ENCODE measurements around the gene LIM2. TPM values are rescaled to one million over a fixed set of nuclear protein-coding genes. Genes with fewer than 3 reads are reported as not detected.

Gene LIM2
- total and polyA plus RNA-seq, 5 donors = not detected

- peak in 2 of 3 donors; percentile 38 to 67 for DNase-seq
- intact Hi-C loops (cut with DNase I) = no loop called here
- peak overlapping the region; percentile 78 for H3K4me3 ChIP-seq (ENCODE audit: low read length)
- H3K9me3 ChIP-seq (ENCODE audit: control insufficient read depth, low read length) = no peaks in the 10 kb centered on the region
- peaks cover 10% of the 10 kb centered on the region for H3K4me1 ChIP-seq (ENCODE audit: control insufficient read depth, insufficient read depth, low read length)
- 16% methylated on average over 10 of the region's 10 CpGs for WGBS
- no peaks in the 10 kb centered on the region for H3K27me3 ChIP-seq (ENCODE audit: control insufficient read depth, insufficient read depth)
- peak overlapping the region; percentile 92 for H3K27ac ChIP-seq (ENCODE audit: low read length)
- no peak for ATAC-seq
These were observed 22.4 kb downstream of the LIM2 start for GRCh38 chr19:51365211-51365964.

GRCh38 chr19:51364200-51365106 is 23.3 kb downstream of the LIM2 start:
- ATAC-seq (no peak), DNase-seq (no peak)
- intact Hi-C loops (cut with DNase I) = no loop called here
- 74% methylated on average over 15 of the region's 15 CpGs for WGBS
- Histone ChIP-seq H3K4me3 (ENCODE audit: low read length) (no peak overlapping the region), H3K4me1 (ENCODE audit: control insufficient read depth, insufficient read depth, low read length) (peaks cover 10% of the 10 kb centered on the region), H3K27ac (ENCODE audit: low read length) (peak overlapping the region; percentile 65), H3K9me3 (ENCODE audit: control insufficient read depth, low read length) (no peaks in the 10 kb centered on the region), H3K27me3 (ENCODE audit: control insufficient read depth, insufficient read depth) (no peaks in the 10 kb centered on the region)

GRCh38 chr19:51361239-51361638 is 26.5 kb downstream of the LIM2 start:
- peak in 2 of 3 donors; percentile 51 to 53 for DNase-seq
- Histone ChIP-seq H3K4me3 (ENCODE audit: low read length) (no peak overlapping the region), H3K27ac (ENCODE audit: low read length) (no peak overlapping the region), H3K9me3 (ENCODE audit: control insufficient read depth, low read length) (no peaks in the 10 kb centered on the region), H3K27me3 (ENCODE audit: control insufficient read depth, insufficient read depth) (no peaks in the 10 kb centered on the region), H3K4me1 (ENCODE audit: control insufficient read depth, insufficient read depth, low read length) (peaks cover 10% of the 10 kb centered on the region)
- 84% methylated on average over 13 of the region's 13 CpGs for WGBS
- no peak for ATAC-seq
- intact Hi-C loops (cut with DNase I) = no loop called here

- Histone ChIP-seq H3K4me3 (ENCODE audit: low read length) (no peak overlapping the region), H3K9me3 (ENCODE audit: control insufficient read depth, low read length) (no peaks in the 10 kb centered on the region), H3K27me3 (ENCODE audit: control insufficient read depth, insufficient read depth) (no peaks in the 10 kb centered on the region), H3K27ac (ENCODE audit: low read length) (no peak overlapping the region), H3K4me1 (ENCODE audit: control insufficient read depth, insufficient read depth, low read length) (peaks cover 7% of the 10 kb centered on the region)
- intact Hi-C loops (cut with DNase I) = no loop called here
- DNase-seq (no peak), ATAC-seq (no peak)
- WGBS = 96% methylated on average over 4 of the region's 4 CpGs
These were observed 28.5 kb downstream of the LIM2 start for GRCh38 chr19:51359294-51359693.

GRCh38 chr19:51357952-51358351 is 29.8 kb downstream of the LIM2 start:
- no peak overlapping the region for H3K27ac ChIP-seq (ENCODE audit: low read length)
- ATAC-seq (no peak), DNase-seq (peak in 1 of 3 donors; percentile 22)
- no peak overlapping the region for H3K4me3 ChIP-seq (ENCODE audit: low read length)
- H3K27me3 ChIP-seq (ENCODE audit: control insufficient read depth, insufficient read depth) = no peaks in the 10 kb centered on the region
- intact Hi-C loops (cut with DNase I) = no loop called here
- WGBS = 86% methylated on average over 7 of the region's 7 CpGs
- peaks cover 2% of the 10 kb centered on the region for H3K4me1 ChIP-seq (ENCODE audit: control insufficient read depth, insufficient read depth, low read length)
- no peaks in the 10 kb centered on the region for H3K9me3 ChIP-seq (ENCODE audit: control insufficient read depth, low read length)

GRCh38 chr19:51356159-51356801 is 31.5 kb downstream of the LIM2 start:
- Histone ChIP-seq H3K9me3 (ENCODE audit: control insufficient read depth, low read length) (no peaks in the 10 kb centered on the region), H3K27me3 (ENCODE audit: control insufficient read depth, insufficient read depth) (no peaks in the 10 kb centered on the region), H3K27ac (ENCODE audit: low read length) (no peak overlapping the region), H3K4me1 (ENCODE audit: control insufficient read depth, insufficient read depth, low read length) (no peaks in the 10 kb centered on the region), H3K4me3 (ENCODE audit: low read length) (no peak overlapping the region)
- 96% methylated on average over 10 of the region's 10 CpGs for WGBS
- no peak for DNase-seq
- intact Hi-C loops (cut with DNase I) = no loop called here
- ATAC-seq = no peak

GRCh38 chr19:51354742-51355148 is 33.0 kb downstream of the LIM2 start:
- 45% methylated on average over 8 of the region's 8 CpGs for WGBS
- no peak overlapping the region for H3K27ac ChIP-seq (ENCODE audit: low read length)
- intact Hi-C loops (cut with DNase I) = no loop called here
- H3K27me3 ChIP-seq (ENCODE audit: control insufficient read depth, insufficient read depth) = no peaks in the 10 kb centered on the region
- no peaks in the 10 kb centered on the region for H3K9me3 ChIP-seq (ENCODE audit: control insufficient read depth, low read length)
- DNase-seq = no peak
- no peak overlapping the region for H3K4me3 ChIP-seq (ENCODE audit: low read length)
- no peak for ATAC-seq
- no peaks in the 10 kb centered on the region for H3K4me1 ChIP-seq (ENCODE audit: control insufficient read depth, insufficient read depth, low read length)

GRCh38 chr19:51354103-51354741 is 33.6 kb downstream of the LIM2 start:
- Histone ChIP-seq H3K9me3 (ENCODE audit: control insufficient read depth, low read length) (no peaks in the 10 kb centered on the region), H3K4me3 (ENCODE audit: low read length) (no peak overlapping the region), H3K27me3 (ENCODE audit: control insufficient read depth, insufficient read depth) (no peaks in the 10 kb centered on the region), H3K27ac (ENCODE audit: low read length) (no peak overlapping the region), H3K4me1 (ENCODE audit: control insufficient read depth, insufficient read depth, low read length) (no peaks in the 10 kb centered on the region)
- DNase-seq = no peak
- peak in 1 of 2 donors; percentile 26 for ATAC-seq
- intact Hi-C loops (cut with DNase I) = no loop called here
- 69% methylated on average over 12 of the region's 12 CpGs for WGBS

- Histone ChIP-seq H3K9me3 (ENCODE audit: control insufficient read depth, low read length) (no peaks in the 10 kb centered on the region), H3K4me1 (ENCODE audit: control insufficient read depth, insufficient read depth, low read length) (no peaks in the 10 kb centered on the region), H3K4me3 (ENCODE audit: low read length) (no peak overlapping the region), H3K27me3 (ENCODE audit: control insufficient read depth, insufficient read depth) (no peaks in the 10 kb centered on the region), H3K27ac (ENCODE audit: low read length) (no peak overlapping the region)
- DNase-seq = no peak
- 93% methylated on average over 16 of the region's 16 CpGs for WGBS
- peak in 1 of 2 donors; percentile 12 for ATAC-seq
- intact Hi-C loops (cut with DNase I) = no loop called here
These were observed 34.9 kb downstream of the LIM2 start for GRCh38 chr19:51352783-51353360.

GRCh38 chr19:51351266-51351990 is 36.3 kb downstream of the LIM2 start:
- no peak for ATAC-seq
- H3K27ac ChIP-seq (ENCODE audit: low read length) = no peak overlapping the region
- 96% methylated on average over 11 of the region's 11 CpGs for WGBS

More at GRCh38 chr19:51351266-51351990, 36.3 kb downstream of the LIM2 start:
- H3K9me3 ChIP-seq (ENCODE audit: control insufficient read depth, low read length) = no peaks in the 10 kb centered on the region
- no peak for DNase-seq
- intact Hi-C loops (cut with DNase I) = no loop called here
- no peaks in the 10 kb centered on the region for H3K4me1 ChIP-seq (ENCODE audit: control insufficient read depth, insufficient read depth, low read length)
- no peaks in the 10 kb centered on the region for H3K27me3 ChIP-seq (ENCODE audit: control insufficient read depth, insufficient read depth)
- no peak overlapping the region for H3K4me3 ChIP-seq (ENCODE audit: low read length)

All from right cardiac atrium (tissue), 5 donors.